AG04450 (cell line): Measurements from ENCODE around the gene RAC2. TPM values are rescaled to one million over a fixed set of nuclear protein-coding genes. Genes with fewer than 3 reads are reported as not detected.

Experiments
- CTCF ChIA-PET: fragments of 300-600, 350-600 bp; formaldehyde crosslinking; extraction: SDS; loops from one replicate; lab custom pipeline; 2022; ENCODE audit warnings: antibody characterized with exemption, inconsistent platforms; lab: Charles Lee
- POLR2A ChIA-PET: fragments of 350-600 bp; formaldehyde crosslinking; extraction: SDS; loops from one replicate; lab custom pipeline; 2021; ENCODE audit warnings: antibody characterized with exemption, inconsistent platforms; lab: Yijun Ruan, JAX
- DNase-seq: peaks from one replicate; pipeline ENCODE4 v3.0.0-alpha.2; 2011; ENCODE audit warnings: low read depth, low spot score
- H3K27ac ChIP-seq: one replicate; pipeline ENCODE4 v1.5.1; 2012; ENCODE audit warnings: low read depth, low read length, control low read depth
- H3K27me3 ChIP-seq: one replicate; pipeline ENCODE4 v1.6.0; 2012; ENCODE audit warnings: low read length; ENCODE audit not compliant: control insufficient read depth, insufficient read depth
- H3K4me3 ChIP-seq: 2 replicates; pipeline ENCODE4 v1.5.1; 2011; ENCODE audit warnings: mild to moderate bottlenecking, low read depth, low read length, control low read depth
- H3K9me3 ChIP-seq: 2 replicates; pipeline ENCODE4 v1.5.1; 2012; ENCODE audit warnings: low read length; ENCODE audit not compliant: control insufficient read depth, insufficient read depth
- CTCF ChIP-seq: IDR thresholded peaks from 2 replicates; pipeline ENCODE4 v1.5.1; 2011; ENCODE audit warnings: low read depth, low read length, control low read depth, inconsistent platforms
- polyA plus RNA-seq: library from polyadenylated mRNA; depleted of rRNA; stranded (reverse); fragments of >200 nt; gene quantifications from 2 replicates; pipeline ENCODE4 v1.2.3, GENCODE V29; 2011

Gene RAC2
- polyA plus RNA-seq, 1 experiment: 25.0 TPM

- DNase-seq: no peak
These were observed 23.5 kb downstream of the RAC2 start for GRCh38 chr22:37220543-37220981.

GRCh38 chr22:37219533-37219932 lies 24.5 kb downstream of the RAC2 start:
- Histone ChIP-seq H3K27ac (no peak overlapping the region), H3K9me3 (peaks cover 5% of the 10 kb centered on the region), H3K27me3 (peaks cover 24% of the 10 kb centered on the region), H3K4me3 (no peak overlapping the region)
- CTCF ChIA-PET: no interaction called here
- POLR2A ChIA-PET: no interaction called here
- TF ChIP-seq CTCF: no peak
- no peak for DNase-seq

More at GRCh38 chr22:37220543-37220981, 23.5 kb downstream of the RAC2 start:
- CTCF ChIA-PET: no interaction called here
- POLR2A ChIA-PET: no interaction called here
- Histone ChIP-seq H3K27ac (no peak overlapping the region), H3K4me3 (no peak overlapping the region), H3K9me3 (peaks cover 5% of the 10 kb centered on the region), H3K27me3 (peaks cover 22% of the 10 kb centered on the region)
- no peak for TF ChIP-seq CTCF

- TF ChIP-seq CTCF: no peak
- no peak for DNase-seq
- Histone ChIP-seq H3K4me3 (no peak overlapping the region), H3K27ac (no peak overlapping the region), H3K9me3 (peaks cover 5% of the 10 kb centered on the region), H3K27me3 (peaks cover 31% of the 10 kb centered on the region)
- CTCF ChIA-PET: no interaction called here
- POLR2A ChIA-PET: no interaction called here
These were observed 25.2 kb downstream of the RAC2 start for GRCh38 chr22:37218771-37219411.

GRCh38 chr22:37218399-37218770 lies 25.7 kb downstream of the RAC2 start:
- no peak for TF ChIP-seq CTCF
- Histone ChIP-seq H3K9me3 (peaks cover 5% of the 10 kb centered on the region), H3K4me3 (no peak overlapping the region), H3K27ac (no peak overlapping the region), H3K27me3 (peaks cover 36% of the 10 kb centered on the region)
- ChIA-PET POLR2A (no interaction called here), CTCF (no interaction called here)
- DNase-seq: no peak

- ChIA-PET CTCF (interaction anchor here (2.1 to 2.6 kb wide), 2 partner anchors 16 to 44 kb away, joined by 10 to 26 read pairs; no protein-coding TSS in a partner anchor), POLR2A (no interaction called here)
- Histone ChIP-seq H3K9me3 (no peaks in the 10 kb centered on the region; the same call in 1 of the 2 replicates), H3K27ac (no peak overlapping the region), H3K27me3 (peaks cover 48% of the 10 kb centered on the region), H3K4me3 (no peak overlapping the region)
- no peak for DNase-seq
- no peak for TF ChIP-seq CTCF
These were observed 28.2 kb downstream of the RAC2 start for GRCh38 chr22:37215890-37216289.
